HG02623 (cell line): Measurements from ENCODE around the gene TIGD3.

Experiments
- ATAC-seq: cut with Tn5 transposase; IDR thresholded peaks from one replicate; pipeline ENCODE4 v1.9.1; 2021; ENCODE audit warnings: moderate library complexity; ENCODE audit not compliant: unreplicated experiment

The TIGD3 gene

GRCh38 chr11:65404638-65405339, 50.2 kb downstream of the TIGD3 start:
- ATAC-seq: no peak
